ENCODE data around the gene ATP5PB.

DNA sequence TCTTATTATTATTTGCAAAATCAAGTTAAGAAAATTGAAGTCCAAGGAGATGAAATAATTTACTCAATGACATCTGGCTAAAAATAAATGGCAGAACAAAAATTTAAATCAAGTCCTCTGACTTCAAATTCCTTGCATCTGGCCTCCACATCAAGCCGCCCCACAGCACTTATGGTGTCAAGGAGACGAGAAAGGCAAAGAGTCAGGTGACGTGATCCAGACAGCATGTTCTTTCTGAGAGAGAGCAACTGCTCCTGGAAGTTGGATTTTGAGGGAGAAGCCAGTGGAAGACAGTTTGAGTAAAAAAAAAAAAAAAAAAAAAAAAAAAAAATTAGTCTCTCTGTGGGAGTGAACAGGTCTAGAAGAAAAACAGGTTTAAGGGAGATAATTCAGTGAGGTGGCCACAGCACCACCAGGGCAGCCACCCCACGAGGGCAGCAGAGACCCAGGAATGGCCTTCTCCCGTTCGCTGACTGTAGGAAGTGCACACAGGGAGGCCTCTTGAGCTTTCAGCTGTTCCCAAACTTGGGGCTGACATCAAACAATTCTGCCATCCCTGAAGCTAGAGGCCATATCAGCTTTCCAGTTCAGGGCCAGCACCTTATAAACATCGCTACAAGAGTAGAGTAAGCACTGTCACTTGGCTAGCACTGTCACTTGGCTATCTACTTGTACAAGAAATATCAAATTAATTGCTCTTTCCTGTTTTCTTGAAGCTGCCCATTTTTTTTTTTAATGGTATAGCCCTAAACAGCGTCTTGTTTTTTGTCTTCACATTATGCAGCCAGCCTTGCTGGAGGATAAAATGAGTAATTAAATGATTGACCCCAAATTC lies 32.3 kb downstream of the ATP5PB start:
- TF ChIP-seq, protein P1, sequence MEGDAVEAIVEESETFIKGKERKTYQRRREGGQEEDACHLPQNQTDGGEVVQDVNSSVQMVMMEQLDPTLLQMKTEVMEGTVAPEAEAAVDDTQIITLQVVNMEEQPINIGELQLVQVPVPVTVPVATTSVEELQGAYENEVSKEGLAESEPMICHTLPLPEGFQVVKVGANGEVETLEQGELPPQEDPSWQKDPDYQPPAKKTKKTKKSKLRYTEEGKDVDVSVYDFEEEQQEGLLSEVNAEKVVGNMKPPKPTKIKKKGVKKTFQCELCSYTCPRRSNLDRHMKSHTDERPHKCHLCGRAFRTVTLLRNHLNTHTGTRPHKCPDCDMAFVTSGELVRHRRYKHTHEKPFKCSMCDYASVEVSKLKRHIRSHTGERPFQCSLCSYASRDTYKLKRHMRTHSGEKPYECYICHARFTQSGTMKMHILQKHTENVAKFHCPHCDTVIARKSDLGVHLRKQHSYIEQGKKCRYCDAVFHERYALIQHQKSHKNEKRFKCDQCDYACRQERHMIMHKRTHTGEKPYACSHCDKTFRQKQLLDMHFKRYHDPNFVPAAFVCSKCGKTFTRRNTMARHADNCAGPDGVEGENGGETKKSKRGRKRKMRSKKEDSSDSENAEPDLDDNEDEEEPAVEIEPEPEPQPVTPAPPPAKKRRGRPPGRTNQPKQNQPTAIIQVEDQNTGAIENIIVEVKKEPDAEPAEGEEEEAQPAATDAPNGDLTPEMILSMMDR (IDR thresholded peaks at IDR 0.05; ENCODE audit: low read depth, low read length, missing input control) = peak; percentile 77
- TF ChIP-seq RAD21 (IDR thresholded peaks at IDR 0.05) = peak; percentile 92 to 93
- TF ChIP-seq, protein P2, sequence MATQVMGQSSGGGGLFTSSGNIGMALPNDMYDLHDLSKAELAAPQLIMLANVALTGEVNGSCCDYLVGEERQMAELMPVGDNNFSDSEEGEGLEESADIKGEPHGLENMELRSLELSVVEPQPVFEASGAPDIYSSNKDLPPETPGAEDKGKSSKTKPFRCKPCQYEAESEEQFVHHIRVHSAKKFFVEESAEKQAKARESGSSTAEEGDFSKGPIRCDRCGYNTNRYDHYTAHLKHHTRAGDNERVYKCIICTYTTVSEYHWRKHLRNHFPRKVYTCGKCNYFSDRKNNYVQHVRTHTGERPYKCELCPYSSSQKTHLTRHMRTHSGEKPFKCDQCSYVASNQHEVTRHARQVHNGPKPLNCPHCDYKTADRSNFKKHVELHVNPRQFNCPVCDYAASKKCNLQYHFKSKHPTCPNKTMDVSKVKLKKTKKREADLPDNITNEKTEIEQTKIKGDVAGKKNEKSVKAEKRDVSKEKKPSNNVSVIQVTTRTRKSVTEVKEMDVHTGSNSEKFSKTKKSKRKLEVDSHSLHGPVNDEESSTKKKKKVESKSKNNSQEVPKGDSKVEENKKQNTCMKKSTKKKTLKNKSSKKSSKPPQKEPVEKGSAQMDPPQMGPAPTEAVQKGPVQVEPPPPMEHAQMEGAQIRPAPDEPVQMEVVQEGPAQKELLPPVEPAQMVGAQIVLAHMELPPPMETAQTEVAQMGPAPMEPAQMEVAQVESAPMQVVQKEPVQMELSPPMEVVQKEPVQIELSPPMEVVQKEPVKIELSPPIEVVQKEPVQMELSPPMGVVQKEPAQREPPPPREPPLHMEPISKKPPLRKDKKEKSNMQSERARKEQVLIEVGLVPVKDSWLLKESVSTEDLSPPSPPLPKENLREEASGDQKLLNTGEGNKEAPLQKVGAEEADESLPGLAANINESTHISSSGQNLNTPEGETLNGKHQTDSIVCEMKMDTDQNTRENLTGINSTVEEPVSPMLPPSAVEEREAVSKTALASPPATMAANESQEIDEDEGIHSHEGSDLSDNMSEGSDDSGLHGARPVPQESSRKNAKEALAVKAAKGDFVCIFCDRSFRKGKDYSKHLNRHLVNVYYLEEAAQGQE (IDR thresholded peaks at IDR 0.05) = no peak
- no peak for TF ChIP-seq JUND (IDR thresholded peaks at IDR 0.05)
